Measurements from ENCODE around the gene RUNX2. TPM values are rescaled to one million over a fixed set of nuclear protein-coding genes. Genes with fewer than 3 reads are reported as not detected.

Gene RUNX2
- total RNA-seq, 1 donor from 2014 or later: 26.1 TPM

DNA sequence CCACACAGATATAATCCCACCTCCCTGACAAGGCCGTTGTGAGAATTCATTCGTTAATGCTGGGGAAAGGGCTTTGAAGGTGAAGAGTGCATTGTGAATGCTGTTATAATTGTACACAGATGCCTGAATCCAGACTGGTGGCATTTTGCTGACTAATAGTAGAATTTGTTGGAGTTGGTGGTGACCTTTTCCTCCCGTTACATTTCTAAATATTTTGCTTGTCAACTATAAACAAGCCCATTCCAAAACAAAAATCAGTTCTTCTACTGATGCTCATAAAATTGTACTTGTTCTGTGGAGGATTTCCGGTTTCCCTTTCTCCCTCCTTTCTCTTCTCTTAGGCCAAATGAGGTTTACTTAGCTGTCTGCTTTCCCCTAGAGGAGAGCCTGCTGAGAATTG, 302.7 kb downstream of the RUNX2 start:
- no peak overlapping the region for H3K4me3 ChIP-seq (ENCODE audit: insufficient read depth, low read depth, low read length)
- H3K36me3 Mint-ChIP-seq (ENCODE audit: low read depth, unreplicated experiment): no peaks in the 10 kb centered on the region
- H3K27ac ChIP-seq (ENCODE audit: low read depth, low read length): no peak overlapping the region
- H3K4me1 ChIP-seq (ENCODE audit: insufficient read depth, low read length): peaks cover 14% of the 10 kb centered on the region
- H3K9me3 Mint-ChIP-seq (ENCODE audit: unreplicated experiment): peaks cover 7% of the 10 kb centered on the region
- H3K4me3 Mint-ChIP-seq (ENCODE audit: unreplicated experiment): no peak overlapping the region
- H3K36me3 ChIP-seq (ENCODE audit: insufficient read depth, low read length): no peaks in the 10 kb centered on the region
- H3K9ac ChIP-seq (ENCODE audit: low read length): no peak overlapping the region
- no peak overlapping the region for H3K27ac Mint-ChIP-seq (ENCODE audit: unreplicated experiment)
- no peaks in the 10 kb centered on the region for H3K9me3 ChIP-seq (ENCODE audit: insufficient read depth, low read depth, low read length)
- H2AFZ ChIP-seq (ENCODE audit: low read depth, low read length): no peak overlapping the region
- no peaks in the 10 kb centered on the region for H3K79me2 ChIP-seq (ENCODE audit: insufficient read depth, low read length)
- H3K4me1 Mint-ChIP-seq (ENCODE audit: low read depth, unreplicated experiment): peaks cover 12% of the 10 kb centered on the region
- H3K27me3 Mint-ChIP-seq (ENCODE audit: low read depth, unreplicated experiment): peaks cover 2% of the 10 kb centered on the region
- DNase-seq (ENCODE audit: low read depth): no peak
- TF ChIP-seq, protein P1, sequence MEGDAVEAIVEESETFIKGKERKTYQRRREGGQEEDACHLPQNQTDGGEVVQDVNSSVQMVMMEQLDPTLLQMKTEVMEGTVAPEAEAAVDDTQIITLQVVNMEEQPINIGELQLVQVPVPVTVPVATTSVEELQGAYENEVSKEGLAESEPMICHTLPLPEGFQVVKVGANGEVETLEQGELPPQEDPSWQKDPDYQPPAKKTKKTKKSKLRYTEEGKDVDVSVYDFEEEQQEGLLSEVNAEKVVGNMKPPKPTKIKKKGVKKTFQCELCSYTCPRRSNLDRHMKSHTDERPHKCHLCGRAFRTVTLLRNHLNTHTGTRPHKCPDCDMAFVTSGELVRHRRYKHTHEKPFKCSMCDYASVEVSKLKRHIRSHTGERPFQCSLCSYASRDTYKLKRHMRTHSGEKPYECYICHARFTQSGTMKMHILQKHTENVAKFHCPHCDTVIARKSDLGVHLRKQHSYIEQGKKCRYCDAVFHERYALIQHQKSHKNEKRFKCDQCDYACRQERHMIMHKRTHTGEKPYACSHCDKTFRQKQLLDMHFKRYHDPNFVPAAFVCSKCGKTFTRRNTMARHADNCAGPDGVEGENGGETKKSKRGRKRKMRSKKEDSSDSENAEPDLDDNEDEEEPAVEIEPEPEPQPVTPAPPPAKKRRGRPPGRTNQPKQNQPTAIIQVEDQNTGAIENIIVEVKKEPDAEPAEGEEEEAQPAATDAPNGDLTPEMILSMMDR (IDR thresholded peaks at IDR 0.05; ENCODE audit: insufficient read depth, low read depth, low read length): no peak
- H4K20me1 ChIP-seq (ENCODE audit: insufficient read depth, low read length): no peaks in the 10 kb centered on the region
- H3K4me2 ChIP-seq (ENCODE audit: low read length): no peak overlapping the region
- no peak for FAIRE-seq
- no peaks in the 10 kb centered on the region for H3K27me3 ChIP-seq (ENCODE audit: insufficient read depth, low read length)

DNA sequence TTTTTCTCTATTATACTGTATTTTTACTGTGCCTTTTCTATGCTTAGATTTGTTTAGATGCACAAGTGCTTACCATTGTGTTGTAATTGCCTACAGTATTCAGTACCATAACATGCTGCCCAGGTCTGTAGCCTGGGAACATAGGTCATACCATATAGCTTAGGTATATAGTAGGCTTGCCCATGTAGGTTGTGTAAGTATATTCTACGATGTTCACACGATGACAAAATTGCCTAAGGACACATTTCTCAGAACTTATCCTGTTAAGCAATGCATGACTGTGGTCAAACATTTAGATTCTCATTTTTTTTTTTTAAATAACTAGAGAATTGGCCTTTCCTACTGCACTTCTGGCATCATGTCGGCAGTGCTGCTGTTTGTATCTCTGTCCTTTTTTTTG, 303.3 kb downstream of the RUNX2 start:
- Histone ChIP-seq H3K27me3 (ENCODE audit: insufficient read depth, low read length) (no peaks in the 10 kb centered on the region), H3K36me3 (ENCODE audit: insufficient read depth, low read length) (no peaks in the 10 kb centered on the region), H3K9me3 (ENCODE audit: insufficient read depth, low read depth, low read length) (no peaks in the 10 kb centered on the region), H3K79me2 (ENCODE audit: insufficient read depth, low read length) (no peaks in the 10 kb centered on the region), H3K4me2 (ENCODE audit: low read length) (no peak overlapping the region), H3K27ac (ENCODE audit: low read depth, low read length) (no peak overlapping the region), H4K20me1 (ENCODE audit: insufficient read depth, low read length) (no peaks in the 10 kb centered on the region), H2AFZ (ENCODE audit: low read depth, low read length) (no peak overlapping the region), H3K4me3 (ENCODE audit: insufficient read depth, low read depth, low read length) (no peak overlapping the region), H3K9ac (ENCODE audit: low read length) (no peak overlapping the region), H3K4me1 (ENCODE audit: insufficient read depth, low read length) (peaks cover 8% of the 10 kb centered on the region)
- Mint-ChIP-seq H3K27ac (ENCODE audit: unreplicated experiment) (no peak overlapping the region), H3K4me1 (ENCODE audit: low read depth, unreplicated experiment) (peaks cover 7% of the 10 kb centered on the region), H3K4me3 (ENCODE audit: unreplicated experiment) (no peak overlapping the region), H3K36me3 (ENCODE audit: low read depth, unreplicated experiment) (no peaks in the 10 kb centered on the region), H3K27me3 (ENCODE audit: low read depth, unreplicated experiment) (peaks cover 2% of the 10 kb centered on the region), H3K9me3 (ENCODE audit: unreplicated experiment) (peaks cover 8% of the 10 kb centered on the region)
- no peak for TF ChIP-seq EZH2 (IDR thresholded peaks at IDR 0.05; ENCODE audit: insufficient read depth, low read length)
- TF ChIP-seq, protein P1 (IDR thresholded peaks at IDR 0.05; ENCODE audit: insufficient read depth, low read depth, low read length): no peak
- no peak for FAIRE-seq
- DNase-seq (ENCODE audit: low read depth): no peak

DNA sequence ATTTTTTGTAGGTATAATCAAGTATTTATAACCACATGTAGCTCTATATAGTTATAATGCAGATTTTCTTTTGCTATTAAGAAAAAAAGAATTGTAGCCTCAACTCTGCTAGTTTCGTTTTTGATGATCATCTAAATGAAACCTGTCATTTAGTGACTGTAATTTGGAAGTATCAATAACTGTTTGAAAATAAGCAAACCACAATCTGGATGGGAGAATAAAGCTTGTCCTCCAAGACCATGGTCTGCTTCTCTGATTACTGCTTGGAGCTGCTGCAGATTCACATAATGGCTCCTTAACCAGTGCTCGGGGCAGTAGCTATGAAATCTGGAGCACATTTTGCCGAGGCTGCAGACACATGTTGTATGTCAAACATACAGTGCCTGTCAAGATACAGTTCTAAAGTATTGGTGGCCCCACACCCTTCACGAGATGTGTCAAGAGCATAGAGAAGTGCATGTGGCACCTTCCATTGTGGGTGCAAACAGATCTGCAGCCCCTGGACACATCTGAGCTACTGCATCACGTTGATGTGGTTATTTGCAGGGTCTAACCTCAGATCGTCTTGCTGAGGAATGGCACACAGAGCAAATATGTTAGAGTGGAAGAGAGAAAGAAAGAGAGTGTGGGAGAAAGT, 305.3 kb downstream of the RUNX2 start:
- peaks cover 2% of the 10 kb centered on the region for H3K27me3 Mint-ChIP-seq (ENCODE audit: low read depth, unreplicated experiment)
- TF ChIP-seq, protein P1 (IDR thresholded peaks at IDR 0.05; ENCODE audit: insufficient read depth, low read depth, low read length): no peak
- TF ChIP-seq EZH2 (IDR thresholded peaks at IDR 0.05; ENCODE audit: insufficient read depth, low read length): no peak
- H3K79me2 ChIP-seq (ENCODE audit: insufficient read depth, low read length): no peaks in the 10 kb centered on the region

More for the DNA sequence above, 305.3 kb downstream of the RUNX2 start:
- no peaks in the 10 kb centered on the region for H3K27me3 ChIP-seq (ENCODE audit: insufficient read depth, low read length)
- no peak overlapping the region for H3K27ac ChIP-seq (ENCODE audit: low read depth, low read length)
- no peaks in the 10 kb centered on the region for H3K36me3 ChIP-seq (ENCODE audit: insufficient read depth, low read length)
- H3K9me3 ChIP-seq (ENCODE audit: insufficient read depth, low read depth, low read length): no peaks in the 10 kb centered on the region
- H4K20me1 ChIP-seq (ENCODE audit: insufficient read depth, low read length): no peaks in the 10 kb centered on the region
- H2AFZ ChIP-seq (ENCODE audit: low read depth, low read length): no peak overlapping the region
- FAIRE-seq: no peak
- Mint-ChIP-seq H3K27ac (ENCODE audit: unreplicated experiment) (no peak overlapping the region), H3K4me1 (ENCODE audit: low read depth, unreplicated experiment) (peaks cover 9% of the 10 kb centered on the region), H3K36me3 (ENCODE audit: low read depth, unreplicated experiment) (peaks cover 4% of the 10 kb centered on the region), H3K4me3 (ENCODE audit: unreplicated experiment) (no peak overlapping the region), H3K9me3 (ENCODE audit: unreplicated experiment) (peaks cover 7% of the 10 kb centered on the region)
- no peak overlapping the region for H3K4me2 ChIP-seq (ENCODE audit: low read length)
- no peak overlapping the region for H3K9ac ChIP-seq (ENCODE audit: low read length)
- no peak for DNase-seq (ENCODE audit: low read depth)
- no peak overlapping the region for H3K4me3 ChIP-seq (ENCODE audit: insufficient read depth, low read depth, low read length)
- H3K4me1 ChIP-seq (ENCODE audit: insufficient read depth, low read length): no peaks in the 10 kb centered on the region
